Activated T-helper 1 cell treated with anti-CD3 and anti-CD28 coated beads, Interleukin-12 subunit alpha, Interleukin-12 subunit beta, Interleukin-2, Interleukin-4 antibody, amounts not matched to agents 30 ng/mL and 10 ng/mL and 1 ng/mL, durations not matched to agents 14 hours and 24 hours and 36 hours (primary cell): ENCODE results near the gene HIF3A. TPM values are rescaled to one million over a fixed set of nuclear protein-coding genes. Genes with fewer than 3 reads are reported as not detected.

Experiments used
- DNase-seq: peaks from one replicate; pipeline ENCODE4 v3.0.0; 2021; ENCODE audit warnings: low spot score
- H3K27ac Mint-ChIP-seq: one replicate; pipeline ENCODE4 v1.8.0; 2021; ENCODE audit warnings: mild to moderate bottlenecking, mixed read lengths
- H3K27me3 Mint-ChIP-seq: one replicate; pipeline ENCODE4 v1.8.0; 2022; ENCODE audit warnings: mild to moderate bottlenecking, moderate library complexity, mixed read lengths; ENCODE audit not compliant: insufficient read depth
- H3K36me3 Mint-ChIP-seq: one replicate; pipeline ENCODE4 v1.8.0; 2021; ENCODE audit warnings: low read depth, mixed read lengths
- H3K4me1 Mint-ChIP-seq: one replicate; pipeline ENCODE4 v1.8.0; 2021; ENCODE audit warnings: low read depth, mixed read lengths
- H3K4me3 Mint-ChIP-seq: one replicate; pipeline ENCODE4 v1.8.0; 2021; ENCODE audit warnings: mild to moderate bottlenecking, moderate library complexity, mixed read lengths
- H3K9me3 Mint-ChIP-seq: one replicate; pipeline ENCODE4 v1.8.0; 2021; ENCODE audit warnings: mixed read lengths
- intact Hi-C: fragments of 100-400 bp; cut with micrococcal nuclease; formaldehyde crosslinking; loops from one replicate; pipeline ENCODE4 v1.15.1; 2024
- total RNA-seq: library from RNA; stranded (reverse); gene quantifications from 2 replicates; pipeline ENCODE4 v1.2.3, GENCODE V29; 2022

The HIF3A gene
- total RNA-seq, 1 donor from 2014 or later, result not detected

- peak overlapping the region; percentile 93 for H3K27ac Mint-ChIP-seq
- intact Hi-C loops, result loop anchor here (1.0 to 10.0 kb wide), 5 partner anchors 15 to 485 kb away; partner anchors contain the start of genes CCDC61, FOXA3, IRF2BP1 and SYMPK
- peak overlapping the region; percentile 94 for H3K4me3 Mint-ChIP-seq
- H3K4me1 Mint-ChIP-seq, result peaks cover 51% of the 10 kb centered on the region
- no peak for DNase-seq
- H3K36me3 Mint-ChIP-seq, result peaks cover 27% of the 10 kb centered on the region
- peaks cover 12% of the 10 kb centered on the region for H3K27me3 Mint-ChIP-seq
- no peaks in the 10 kb centered on the region for H3K9me3 Mint-ChIP-seq
These were observed 50.7 kb downstream of the HIF3A start for GRCh38 chr19:46347572-46347883.

- Mint-ChIP-seq H3K4me1 (peaks cover 51% of the 10 kb centered on the region), H3K27me3 (peaks cover 8% of the 10 kb centered on the region), H3K9me3 (no peaks in the 10 kb centered on the region), H3K4me3 (peak overlapping the region; percentile 94), H3K27ac (peak overlapping the region; percentile 93), H3K36me3 (peaks cover 29% of the 10 kb centered on the region)
- intact Hi-C loops, result loop anchor here (1.0 to 10.0 kb wide), 5 partner anchors 14 to 486 kb away; partner anchors contain the start of genes CCDC61, FOXA3, IRF2BP1 and SYMPK
- DNase-seq, result no peak
These were observed 51.1 kb downstream of the HIF3A start for GRCh38 chr19:46347985-46348384.

GRCh38 chr19:46349311-46349993 is 52.6 kb downstream of the HIF3A start:
- Mint-ChIP-seq H3K4me1 (peaks cover 51% of the 10 kb centered on the region), H3K4me3 (peak overlapping the region; percentile 94), H3K36me3 (peaks cover 34% of the 10 kb centered on the region), H3K27ac (peak overlapping the region; percentile 98), H3K9me3 (no peaks in the 10 kb centered on the region), H3K27me3 (no peaks in the 10 kb centered on the region)
- DNase-seq, result no peak
- intact Hi-C loops, result loop anchor here (5.0 to 10.0 kb wide), 2 partner anchors 465 to 487 kb away; partner anchors contain the start of genes FOXA3, IRF2BP1 and SYMPK

- no peak for DNase-seq
- Mint-ChIP-seq H3K27me3 (no peaks in the 10 kb centered on the region), H3K4me1 (peaks cover 57% of the 10 kb centered on the region), H3K9me3 (no peaks in the 10 kb centered on the region), H3K36me3 (peaks cover 42% of the 10 kb centered on the region), H3K27ac (peak overlapping the region; percentile 98), H3K4me3 (peak overlapping the region; percentile 94)
- intact Hi-C loops, result loop anchor here (2.0 kb wide), 1 partner anchor 21 kb away; no protein-coding TSS in a partner anchor
These were observed 53.4 kb downstream of the HIF3A start for GRCh38 chr19:46350029-46350757.

- Mint-ChIP-seq H3K36me3 (peaks cover 47% of the 10 kb centered on the region), H3K4me1 (peaks cover 62% of the 10 kb centered on the region), H3K4me3 (peak overlapping the region; percentile 94), H3K9me3 (no peaks in the 10 kb centered on the region), H3K27me3 (no peaks in the 10 kb centered on the region), H3K27ac (peak overlapping the region; percentile 98)
- intact Hi-C loops, result loop anchor here (2.0 kb wide), 1 partner anchor 20 kb away; no protein-coding TSS in a partner anchor
- no peak for DNase-seq
These were observed 53.9 kb downstream of the HIF3A start for GRCh38 chr19:46350758-46351159.

- Mint-ChIP-seq H3K4me1 (peaks cover 69% of the 10 kb centered on the region), H3K9me3 (no peaks in the 10 kb centered on the region), H3K27me3 (no peaks in the 10 kb centered on the region), H3K27ac (peak overlapping the region; percentile 98), H3K4me3 (peak overlapping the region; percentile 94), H3K36me3 (peaks cover 48% of the 10 kb centered on the region)
- no peak for DNase-seq
- intact Hi-C loops, result loop anchor here (2.0 kb wide), 1 partner anchor 19 kb away; no protein-coding TSS in a partner anchor
These were observed 54.6 kb downstream of the HIF3A start for GRCh38 chr19:46351241-46352041.

GRCh38 chr19:46353730-46354528 is 57.1 kb downstream of the HIF3A start:
- DNase-seq, result no peak
- Mint-ChIP-seq H3K4me3 (no peak overlapping the region), H3K4me1 (peaks cover 63% of the 10 kb centered on the region), H3K9me3 (no peaks in the 10 kb centered on the region), H3K36me3 (peaks cover 46% of the 10 kb centered on the region), H3K27ac (no peak overlapping the region), H3K27me3 (no peaks in the 10 kb centered on the region)
- intact Hi-C loops, result no loop called here

- DNase-seq, result no peak
- intact Hi-C loops, result no loop called here
- Mint-ChIP-seq H3K27me3 (no peaks in the 10 kb centered on the region), H3K27ac (peak overlapping the region; percentile 84), H3K36me3 (peaks cover 37% of the 10 kb centered on the region), H3K4me3 (peak overlapping the region; percentile 20), H3K4me1 (peaks cover 49% of the 10 kb centered on the region), H3K9me3 (no peaks in the 10 kb centered on the region)
These were observed 58.6 kb downstream of the HIF3A start for GRCh38 chr19:46355234-46356148.

- Mint-ChIP-seq H3K36me3 (peaks cover 33% of the 10 kb centered on the region), H3K27ac (no peak overlapping the region), H3K4me1 (peaks cover 40% of the 10 kb centered on the region), H3K9me3 (no peaks in the 10 kb centered on the region), H3K27me3 (no peaks in the 10 kb centered on the region), H3K4me3 (no peak overlapping the region)
- DNase-seq, result no peak
- intact Hi-C loops, result no loop called here
These were observed 59.6 kb downstream of the HIF3A start for GRCh38 chr19:46356149-46357055.

- DNase-seq, result no peak
These were observed 61.2 kb downstream of the HIF3A start for GRCh38 chr19:46357846-46358583.

More at GRCh38 chr19:46357846-46358583, 61.2 kb downstream of the HIF3A start:
- intact Hi-C loops, result no loop called here
- Mint-ChIP-seq H3K27me3 (no peaks in the 10 kb centered on the region), H3K9me3 (no peaks in the 10 kb centered on the region), H3K27ac (no peak overlapping the region), H3K4me3 (no peak overlapping the region), H3K36me3 (peaks cover 35% of the 10 kb centered on the region), H3K4me1 (peaks cover 37% of the 10 kb centered on the region)
